Vagina (tissue), 2 donors: Measurements from ENCODE around the gene HPCAL1. TPM values are rescaled to one million over a fixed set of nuclear protein-coding genes. Genes with fewer than 3 reads are reported as not detected.

Source experiments
- DNase-seq, 2 donors: peaks; one replicate each; pipeline ENCODE4 v3.0.0-alpha.2; 2017; ENCODE audit errors: extremely low spot score in 2 of 2
- H3K27ac ChIP-seq: fragments of 200-600 bp; sonication (generic); one replicate; pipeline ENCODE4 v1.5.1; 2019
- H3K27me3 ChIP-seq: fragments of 200-600 bp; sonication (generic); one replicate; pipeline ENCODE4 v1.5.1; 2019
- H3K36me3 ChIP-seq, 2 donors: fragments of 200-600 bp; sonication (generic); one replicate each; pipeline ENCODE4 v1.5.1; 2017 to 2019
- H3K4me1 ChIP-seq: fragments of 200-600 bp; sonication (generic); one replicate; pipeline ENCODE4 v1.5.1; 2019
- H3K4me3 ChIP-seq, 2 donors: fragments of 200-600 bp; sonication (generic); 1 replicate in 1 of 2; 2 replicates in 1 of 2; pipeline ENCODE4 v1.5.1; 2016 to 2019
- H3K9me3 ChIP-seq: fragments of 200-600 bp; sonication (generic); one replicate; pipeline ENCODE4 v1.5.1; 2019
- POLR2A ChIP-seq, 2 donors: fragments of 450-650 bp; IDR thresholded peaks; one replicate each; pipeline ENCODE4 v1.6.1; 2017; ENCODE audit warnings: antibody characterized with exemption in 2 of 2, mild to moderate bottlenecking in 2 of 2, moderate library complexity in 2 of 2
- POLR2AphosphoS5 ChIP-seq, 2 donors: sonication (generic); formaldehyde crosslinking; IDR thresholded peaks; one replicate each; pipeline ENCODE4 v1.9.0; 2017; ENCODE audit warnings: antibody characterized with exemption in 2 of 2, mild to moderate bottlenecking in 2 of 2, low read depth in 1 of 2; ENCODE audit not compliant: insufficient read depth in 1 of 2
- intact Hi-C: fragments of 100-400 bp; cut with DNase I; formaldehyde crosslinking; loops from one replicate; pipeline ENCODE4 v1.15.1; 2023
- total RNA-seq: library from RNA; depleted of rRNA; stranded (reverse); fragments of >200 nt; gene quantifications from one replicate; pipeline ENCODE4 v1.2.3, GENCODE V29; 2016
- TF ChIP-seq, protein P1 (sequence below), 3 experiments: fragments of 450-650 bp in 2 of 3; fragments of 200-600 bp in 1 of 3; sonication (generic) in 1 of 3; IDR thresholded peaks; one replicate each; pipeline ENCODE4 v1.5.1; 2017 to 2019; ENCODE audit warnings: antibody characterized with exemption in 3 of 3, mild to moderate bottlenecking in 2 of 3, moderate library complexity in 2 of 3

Gene HPCAL1
- total RNA-seq, 1 donor from 2014 or later = 43.7 TPM

DNA sequence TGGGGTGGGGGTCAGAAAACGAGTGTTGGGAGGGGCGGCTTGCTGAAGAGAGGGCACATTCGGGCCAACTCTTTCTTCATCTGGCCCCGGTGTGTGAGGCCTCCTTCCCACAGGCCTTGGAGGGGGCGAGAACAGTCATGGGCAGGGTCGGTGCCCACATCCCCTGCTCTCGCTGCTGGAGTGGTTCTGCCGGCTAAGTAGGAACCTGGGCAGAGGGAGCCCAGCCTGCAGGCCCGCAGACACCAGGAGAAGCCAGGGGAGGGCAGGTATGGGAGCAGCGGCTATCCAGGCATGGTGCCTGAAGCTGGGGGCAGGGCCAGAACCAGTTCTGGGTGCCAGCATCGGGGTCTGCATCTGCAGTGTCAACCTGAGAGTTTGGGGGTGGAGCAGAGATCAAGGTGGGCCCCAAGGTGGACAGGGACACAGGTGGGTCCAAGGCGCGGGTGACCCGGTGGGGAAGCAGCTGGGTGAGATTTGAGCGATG lies 46.6 kb upstream of the HPCAL1 start:
- no peak for DNase-seq

DNA sequence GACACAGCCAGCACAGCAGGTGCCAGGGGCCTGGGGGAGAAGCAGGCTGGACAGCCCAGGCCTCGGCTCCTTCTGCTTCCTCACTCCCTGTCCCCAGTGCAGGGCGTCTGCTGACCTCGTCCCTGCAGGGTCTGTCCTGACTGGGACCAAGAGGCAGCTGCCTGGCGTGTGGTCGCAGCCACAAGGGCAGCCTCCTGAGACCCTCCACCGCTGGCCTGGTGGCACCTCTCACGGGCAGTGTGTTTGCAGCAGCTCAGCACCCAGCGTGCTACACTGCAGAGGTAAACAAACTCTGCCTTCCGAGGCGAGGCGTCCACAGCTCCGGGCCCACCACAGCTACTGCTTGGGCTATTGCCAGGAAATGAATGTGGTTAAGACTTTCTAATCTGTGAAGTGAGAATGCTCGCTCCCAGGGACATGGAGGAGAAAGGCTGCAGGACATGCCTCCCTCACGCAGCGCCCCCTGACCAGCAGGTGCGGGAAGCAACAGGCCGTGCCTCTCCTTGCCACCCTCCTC lies 46.1 kb upstream of the HPCAL1 start:
- Histone ChIP-seq H3K9me3 (no peaks in the 10 kb centered on the region), H3K36me3 (no peaks in the 10 kb centered on the region), H3K27me3 (no peaks in the 10 kb centered on the region), H3K27ac (no peak overlapping the region), H3K4me1 (peaks cover 7% of the 10 kb centered on the region), H3K4me3 (no peak overlapping the region)
- DNase-seq = no peak
- TF ChIP-seq POLR2AphosphoS5 (IDR thresholded peaks at IDR 0.05; ENCODE audit: insufficient read depth in 1 of 2, low read depth in 1 of 2) (no peak), POLR2A (IDR thresholded peaks at IDR 0.05) (no peak)
- TF ChIP-seq, protein P1, sequence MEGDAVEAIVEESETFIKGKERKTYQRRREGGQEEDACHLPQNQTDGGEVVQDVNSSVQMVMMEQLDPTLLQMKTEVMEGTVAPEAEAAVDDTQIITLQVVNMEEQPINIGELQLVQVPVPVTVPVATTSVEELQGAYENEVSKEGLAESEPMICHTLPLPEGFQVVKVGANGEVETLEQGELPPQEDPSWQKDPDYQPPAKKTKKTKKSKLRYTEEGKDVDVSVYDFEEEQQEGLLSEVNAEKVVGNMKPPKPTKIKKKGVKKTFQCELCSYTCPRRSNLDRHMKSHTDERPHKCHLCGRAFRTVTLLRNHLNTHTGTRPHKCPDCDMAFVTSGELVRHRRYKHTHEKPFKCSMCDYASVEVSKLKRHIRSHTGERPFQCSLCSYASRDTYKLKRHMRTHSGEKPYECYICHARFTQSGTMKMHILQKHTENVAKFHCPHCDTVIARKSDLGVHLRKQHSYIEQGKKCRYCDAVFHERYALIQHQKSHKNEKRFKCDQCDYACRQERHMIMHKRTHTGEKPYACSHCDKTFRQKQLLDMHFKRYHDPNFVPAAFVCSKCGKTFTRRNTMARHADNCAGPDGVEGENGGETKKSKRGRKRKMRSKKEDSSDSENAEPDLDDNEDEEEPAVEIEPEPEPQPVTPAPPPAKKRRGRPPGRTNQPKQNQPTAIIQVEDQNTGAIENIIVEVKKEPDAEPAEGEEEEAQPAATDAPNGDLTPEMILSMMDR (IDR thresholded peaks at IDR 0.05) = no peak
- intact Hi-C loops = no loop called here

More for the DNA sequence above, 46.6 kb upstream of the HPCAL1 start:
- H3K4me3 ChIP-seq = no peak overlapping the region
- H3K27me3 ChIP-seq = no peaks in the 10 kb centered on the region
- H3K36me3 ChIP-seq = no peaks in the 10 kb centered on the region
- no peak overlapping the region for H3K27ac ChIP-seq
- peaks cover 7% of the 10 kb centered on the region for H3K4me1 ChIP-seq
- H3K9me3 ChIP-seq = no peaks in the 10 kb centered on the region
- TF ChIP-seq POLR2AphosphoS5 (IDR thresholded peaks at IDR 0.05; ENCODE audit: insufficient read depth in 1 of 2, low read depth in 1 of 2) (no peak), POLR2A (IDR thresholded peaks at IDR 0.05) (no peak)
- TF ChIP-seq, protein P1 (IDR thresholded peaks at IDR 0.05) = no peak
- intact Hi-C loops = no loop called here

DNA sequence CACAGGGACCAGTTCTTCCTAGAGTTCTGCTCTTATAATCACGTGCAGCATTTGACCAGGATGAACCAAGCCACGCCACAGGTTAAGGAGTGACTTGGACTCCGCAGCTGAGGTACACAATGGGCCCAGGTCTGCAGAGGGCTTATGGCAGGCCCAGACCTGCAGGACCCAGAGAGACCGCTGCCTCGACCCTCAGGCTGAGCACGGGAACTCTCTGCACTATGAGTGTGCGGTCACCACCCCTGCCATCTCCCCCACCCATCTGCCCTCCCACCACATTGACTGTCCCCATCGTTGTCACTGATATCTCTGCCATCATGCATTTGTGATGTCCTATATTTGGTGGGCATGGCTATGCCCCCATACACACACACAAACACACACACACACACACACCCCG lies 45.7 kb upstream of the HPCAL1 start:
- intact Hi-C loops = no loop called here
- Histone ChIP-seq H3K36me3 (no peaks in the 10 kb centered on the region), H3K4me1 (peaks cover 7% of the 10 kb centered on the region), H3K27me3 (no peaks in the 10 kb centered on the region), H3K27ac (no peak overlapping the region), H3K4me3 (no peak overlapping the region), H3K9me3 (no peaks in the 10 kb centered on the region)
- TF ChIP-seq POLR2AphosphoS5 (IDR thresholded peaks at IDR 0.05; ENCODE audit: insufficient read depth in 1 of 2, low read depth in 1 of 2) (no peak), POLR2A (IDR thresholded peaks at IDR 0.05) (no peak)
- TF ChIP-seq, protein P1 (IDR thresholded peaks at IDR 0.05) = no peak
- DNase-seq = no peak

DNA sequence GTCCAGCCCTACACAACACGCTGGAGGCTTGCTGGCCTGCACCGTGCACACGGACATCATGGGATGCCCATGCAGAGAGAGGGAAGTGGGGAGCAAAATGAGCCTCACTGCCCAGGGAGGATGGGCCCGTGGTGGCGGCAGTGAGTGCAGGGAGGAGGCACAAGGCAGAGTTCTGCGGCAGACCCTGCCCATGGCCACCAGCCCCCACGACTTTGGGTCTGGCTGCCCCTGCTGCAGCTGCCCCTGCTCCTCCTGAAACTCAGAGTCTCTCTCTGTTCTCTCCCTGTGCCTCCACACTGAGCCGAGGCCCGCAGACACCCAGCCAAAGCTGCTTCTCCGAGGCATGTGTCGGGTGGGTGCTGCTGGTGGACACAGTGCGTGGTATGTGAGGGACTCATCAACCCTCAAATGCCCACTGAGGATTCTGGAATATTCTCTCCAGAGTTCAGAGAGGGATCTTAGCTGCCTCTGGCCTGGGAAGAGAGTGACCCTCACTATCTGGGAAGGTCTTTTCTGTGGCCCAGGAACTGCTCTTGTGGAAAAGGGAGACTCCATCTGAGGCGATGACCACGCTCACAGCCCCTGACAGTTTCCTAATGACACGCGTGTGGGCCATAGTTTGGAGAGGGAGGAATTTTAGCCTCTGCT lies 45.1 kb upstream of the HPCAL1 start:
- intact Hi-C loops = no loop called here
- no peak overlapping the region for H3K27ac ChIP-seq
- H3K4me3 ChIP-seq = no peak overlapping the region
- H3K27me3 ChIP-seq = no peaks in the 10 kb centered on the region
- TF ChIP-seq POLR2AphosphoS5 (IDR thresholded peaks at IDR 0.05; ENCODE audit: insufficient read depth in 1 of 2, low read depth in 1 of 2) (no peak), POLR2A (IDR thresholded peaks at IDR 0.05) (no peak)
- TF ChIP-seq, protein P1 (IDR thresholded peaks at IDR 0.05) = no peak
- H3K36me3 ChIP-seq = no peaks in the 10 kb centered on the region
- H3K9me3 ChIP-seq = no peaks in the 10 kb centered on the region
- H3K4me1 ChIP-seq = peaks cover 7% of the 10 kb centered on the region
- no peak for DNase-seq

DNA sequence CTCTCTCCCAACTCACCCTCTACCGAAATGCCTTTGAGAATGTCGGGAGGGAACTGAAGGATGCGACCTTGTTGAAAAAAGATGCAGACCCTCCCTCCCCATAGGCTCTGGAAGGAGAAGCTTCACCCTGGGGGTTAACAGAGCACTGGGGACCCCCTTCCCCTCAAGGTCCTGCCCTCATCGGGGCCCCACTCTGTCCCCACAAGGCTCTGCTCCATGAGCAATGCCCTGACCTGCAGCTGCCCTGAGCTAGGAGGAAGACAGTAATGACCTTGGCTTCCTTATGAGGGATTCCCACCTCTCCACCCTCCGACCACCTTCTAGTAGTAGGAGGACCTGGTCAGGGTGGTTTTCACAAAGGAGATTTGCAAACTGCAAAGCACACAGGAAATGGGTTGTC lies 44.4 kb upstream of the HPCAL1 start:
- intact Hi-C loops = no loop called here
- no peak for DNase-seq
- H3K36me3 ChIP-seq = no peaks in the 10 kb centered on the region
- H3K4me1 ChIP-seq = peaks cover 7% of the 10 kb centered on the region
- H3K9me3 ChIP-seq = no peaks in the 10 kb centered on the region
- H3K27ac ChIP-seq = no peak overlapping the region
- no peak overlapping the region for H3K4me3 ChIP-seq
- TF ChIP-seq POLR2AphosphoS5 (IDR thresholded peaks at IDR 0.05; ENCODE audit: insufficient read depth in 1 of 2, low read depth in 1 of 2) (no peak), POLR2A (IDR thresholded peaks at IDR 0.05) (no peak)
- TF ChIP-seq, protein P1 (IDR thresholded peaks at IDR 0.05) = no peak
- no peaks in the 10 kb centered on the region for H3K27me3 ChIP-seq
